ENCODE measurements around the gene TTC38.

TTC38 gene

GRCh38 chr22:46237453-46238124 is 30.2 kb upstream of the TTC38 start:
- Mint-ChIP-seq H3K9me3 (no peaks in the 10 kb centered on the region), H3K27me3 (ENCODE audit: low read depth) (peaks cover 4% of the 10 kb centered on the region), H3K4me1 (no peaks in the 10 kb centered on the region), H3K27ac (no peak overlapping the region), H3K36me3 (ENCODE audit: low read depth) (peaks cover 33% of the 10 kb centered on the region), H3K4me3 (no peak overlapping the region)
- no peak for TF ChIP-seq CTCF (IDR thresholded peaks at IDR 0.05; ENCODE audit: unreplicated experiment in 3 of 3)

GRCh38 chr22:46238541-46238940 is 29.3 kb upstream of the TTC38 start:
- H3K4me1 Mint-ChIP-seq, result no peaks in the 10 kb centered on the region
- H3K27me3 Mint-ChIP-seq (ENCODE audit: low read depth), result peaks cover 4% of the 10 kb centered on the region
- no peak overlapping the region for H3K4me3 Mint-ChIP-seq
- TF ChIP-seq CTCF (IDR thresholded peaks at IDR 0.05; ENCODE audit: unreplicated experiment in 3 of 3), result no peak
- H3K27ac Mint-ChIP-seq, result no peak overlapping the region
- peaks cover 36% of the 10 kb centered on the region for H3K36me3 Mint-ChIP-seq (ENCODE audit: low read depth)
- no peaks in the 10 kb centered on the region for H3K9me3 Mint-ChIP-seq

GRCh38 chr22:46239261-46240048 is 28.4 kb upstream of the TTC38 start:
- no peak overlapping the region for H3K27ac Mint-ChIP-seq
- TF ChIP-seq CTCF (IDR thresholded peaks at IDR 0.05; ENCODE audit: unreplicated experiment in 3 of 3), result no peak
- no peak overlapping the region for H3K4me3 Mint-ChIP-seq
- no peaks in the 10 kb centered on the region for H3K9me3 Mint-ChIP-seq
- H3K4me1 Mint-ChIP-seq, result no peaks in the 10 kb centered on the region
- peaks cover 41% of the 10 kb centered on the region for H3K36me3 Mint-ChIP-seq (ENCODE audit: low read depth)
- peaks cover 4% of the 10 kb centered on the region for H3K27me3 Mint-ChIP-seq (ENCODE audit: low read depth)

- Mint-ChIP-seq H3K27ac (no peak overlapping the region), H3K4me3 (no peak overlapping the region), H3K36me3 (ENCODE audit: low read depth) (peaks cover 39% of the 10 kb centered on the region), H3K9me3 (no peaks in the 10 kb centered on the region), H3K4me1 (no peaks in the 10 kb centered on the region), H3K27me3 (ENCODE audit: low read depth) (peaks cover 4% of the 10 kb centered on the region)
- TF ChIP-seq CTCF (IDR thresholded peaks at IDR 0.05; ENCODE audit: unreplicated experiment in 3 of 3), result no peak
These were observed 27.7 kb upstream of the TTC38 start for GRCh38 chr22:46240073-46240472.

- H3K27ac Mint-ChIP-seq, result no peak overlapping the region
- H3K4me1 Mint-ChIP-seq, result peaks cover under 1% of the 10 kb centered on the region
- no peak for TF ChIP-seq CTCF (IDR thresholded peaks at IDR 0.05; ENCODE audit: unreplicated experiment in 3 of 3)
- no peak overlapping the region for H3K4me3 Mint-ChIP-seq
- H3K9me3 Mint-ChIP-seq, result no peaks in the 10 kb centered on the region
- peaks cover 4% of the 10 kb centered on the region for H3K27me3 Mint-ChIP-seq (ENCODE audit: low read depth)
- peaks cover 35% of the 10 kb centered on the region for H3K36me3 Mint-ChIP-seq (ENCODE audit: low read depth)
These were observed 27.3 kb upstream of the TTC38 start for GRCh38 chr22:46240506-46240905.
